PC-9 (cell line): ENCODE data around the gene RPGRIP1L.

ENCODE experiments used
- CTCF ChIP-seq: fragments of 200-600 bp; sonication (generic); conservative IDR thresholded peaks from 2 replicates; pipeline ENCODE4 v1.6.1; 2017; ENCODE audit warnings: mixed run types, antibody characterized with exemption, mild to moderate bottlenecking, moderate library complexity
- EZH2 ChIP-seq: fragments of 200-600 bp; sonication (generic); IDR thresholded peaks from 2 replicates; pipeline ENCODE4 v1.8.0; 2017; ENCODE audit warnings: antibody characterized with exemption, low read depth

GRCh38 chr16:53583401-53583800, 120.3 kb downstream of the RPGRIP1L start:
- TF ChIP-seq CTCF (no peak), EZH2 (no peak)
